Sigmoid colon (tissue), 4 donors: ENCODE results near the gene ZNF763.

ENCODE experiments used
- EP300 ChIP-seq, 4 donors: sonication (generic); formaldehyde crosslinking; IDR thresholded peaks; one replicate each; pipeline ENCODE4 v1.6.1; 2017; ENCODE audit warnings: antibody characterized with exemption in 4 of 4
- POLR2A ChIP-seq, 2 donors: fragments of 450-650 bp; IDR thresholded peaks; one replicate each; pipeline ENCODE4 v1.6.1; 2016; ENCODE audit warnings: antibody characterized with exemption in 2 of 2, mild to moderate bottlenecking in 2 of 2, moderate library complexity in 2 of 2
- POLR2AphosphoS5 ChIP-seq, 4 donors: sonication (generic); formaldehyde crosslinking; IDR thresholded peaks; one replicate each; pipeline ENCODE4 v1.6.1; 2017; ENCODE audit warnings: antibody characterized with exemption in 4 of 4
- TF ChIP-seq, protein P1 (sequence below), 4 experiments: fragments of 450-650 bp in 3 of 4; fragments of 200-600 bp in 1 of 4; IDR thresholded peaks; one replicate each; pipeline ENCODE4 v1.5.1; 2016 to 2019; ENCODE audit warnings: antibody characterized with exemption in 4 of 4, mild to moderate bottlenecking in 3 of 4, moderate library complexity in 2 of 4

DNA sequence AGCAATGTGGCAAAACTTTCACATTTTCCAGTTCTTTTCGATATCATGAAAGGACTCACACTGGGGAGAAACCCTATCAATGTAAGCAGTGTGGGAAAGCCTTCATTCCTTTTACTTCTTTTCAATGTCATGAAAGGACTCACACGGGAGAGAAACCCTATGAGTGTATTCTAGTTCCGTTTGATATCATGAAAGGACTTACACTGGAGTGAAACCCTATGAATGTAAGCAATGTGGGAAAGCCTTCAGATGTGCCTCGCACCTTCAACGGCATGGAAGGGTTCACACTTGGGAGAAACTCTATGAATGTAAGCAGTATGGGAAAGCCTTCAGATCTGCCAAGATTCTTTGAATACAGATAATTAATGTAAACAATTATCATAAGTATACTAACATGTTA is 14.5 kb upstream of the ZNF763 start:
- TF ChIP-seq, protein P1, sequence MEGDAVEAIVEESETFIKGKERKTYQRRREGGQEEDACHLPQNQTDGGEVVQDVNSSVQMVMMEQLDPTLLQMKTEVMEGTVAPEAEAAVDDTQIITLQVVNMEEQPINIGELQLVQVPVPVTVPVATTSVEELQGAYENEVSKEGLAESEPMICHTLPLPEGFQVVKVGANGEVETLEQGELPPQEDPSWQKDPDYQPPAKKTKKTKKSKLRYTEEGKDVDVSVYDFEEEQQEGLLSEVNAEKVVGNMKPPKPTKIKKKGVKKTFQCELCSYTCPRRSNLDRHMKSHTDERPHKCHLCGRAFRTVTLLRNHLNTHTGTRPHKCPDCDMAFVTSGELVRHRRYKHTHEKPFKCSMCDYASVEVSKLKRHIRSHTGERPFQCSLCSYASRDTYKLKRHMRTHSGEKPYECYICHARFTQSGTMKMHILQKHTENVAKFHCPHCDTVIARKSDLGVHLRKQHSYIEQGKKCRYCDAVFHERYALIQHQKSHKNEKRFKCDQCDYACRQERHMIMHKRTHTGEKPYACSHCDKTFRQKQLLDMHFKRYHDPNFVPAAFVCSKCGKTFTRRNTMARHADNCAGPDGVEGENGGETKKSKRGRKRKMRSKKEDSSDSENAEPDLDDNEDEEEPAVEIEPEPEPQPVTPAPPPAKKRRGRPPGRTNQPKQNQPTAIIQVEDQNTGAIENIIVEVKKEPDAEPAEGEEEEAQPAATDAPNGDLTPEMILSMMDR (IDR thresholded peaks at IDR 0.05), result no peak
- TF ChIP-seq POLR2A (IDR thresholded peaks at IDR 0.05) (no peak), POLR2AphosphoS5 (IDR thresholded peaks at IDR 0.05) (no peak), EP300 (IDR thresholded peaks at IDR 0.05) (no peak)
